GM21825 (cell line): ENCODE results near the gene NAE1.

Experiments
- ATAC-seq: cut with Tn5 transposase; IDR thresholded peaks from one replicate; pipeline ENCODE4 v1.9.1; 2021; ENCODE audit warnings: mild to moderate bottlenecking, moderate library complexity; ENCODE audit not compliant: unreplicated experiment

Gene NAE1

GRCh38 chr16:66850115-66850815 is 19.5 kb upstream of the NAE1 start:
- no peak for ATAC-seq

- ATAC-seq, result no peak
These were observed 18.8 kb upstream of the NAE1 start for GRCh38 chr16:66849549-66849948.

- no peak for ATAC-seq
These were observed 18.2 kb upstream of the NAE1 start for GRCh38 chr16:66849021-66849420.

- no peak for ATAC-seq
These were observed 17.4 kb upstream of the NAE1 start for GRCh38 chr16:66848172-66848571.

- ATAC-seq, result no peak
These were observed 16.8 kb upstream of the NAE1 start for GRCh38 chr16:66847533-66848067.

GRCh38 chr16:66846831-66847230 is 16.1 kb upstream of the NAE1 start:
- ATAC-seq, result no peak

- ATAC-seq, result no peak
These were observed 15.5 kb upstream of the NAE1 start for GRCh38 chr16:66846266-66846665.

GRCh38 chr16:66845791-66846221 is 15.0 kb upstream of the NAE1 start:
- ATAC-seq, result no peak

- ATAC-seq, result no peak
These were observed 14.3 kb upstream of the NAE1 start for GRCh38 chr16:66845080-66845410.

- ATAC-seq, result no peak
These were observed 13.7 kb upstream of the NAE1 start, which contains the start of gene CA7 for GRCh38 chr16:66844342-66845079. CA7 (plus strand) TSS chr16:66844414; CDS start chr16:66844488, 74 bp downstream.

GRCh38 chr16:66844009-66844341 is 13.2 kb upstream of the NAE1 start:
- no peak for ATAC-seq

GRCh38 chr16:66843191-66843590 is 12.4 kb upstream of the NAE1 start:
- no peak for ATAC-seq

- ATAC-seq, result no peak
These were observed 12.0 kb upstream of the NAE1 start for GRCh38 chr16:66842765-66843164.

- ATAC-seq, result no peak
These were observed 10.6 kb upstream of the NAE1 start for GRCh38 chr16:66841366-66841765.

- no peak for ATAC-seq
These were observed 10.1 kb upstream of the NAE1 start for GRCh38 chr16:66840883-66841282.

- no peak for ATAC-seq
These were observed 4.0 kb upstream of the NAE1 start for GRCh38 chr16:66834746-66835145.

GRCh38 chr16:66832661-66833305 is 2.0 kb upstream of the NAE1 start:
- ATAC-seq, result no peak

GRCh38 chr16:66832190-66832589 is 1.4 kb upstream of the NAE1 start:
- no peak for ATAC-seq

- no peak for ATAC-seq
These were observed 6.8 kb downstream of the NAE1 start for GRCh38 chr16:66824006-66824405.

- no peak for ATAC-seq
These were observed 16.0 kb downstream of the NAE1 start for GRCh38 chr16:66814734-66815133.

- ATAC-seq, result no peak
These were observed 19.7 kb downstream of the NAE1 start for GRCh38 chr16:66811043-66811442.

GRCh38 chr16:66810391-66810790 is 20.4 kb downstream of the NAE1 start:
- ATAC-seq, result no peak
